ENCODE results near the gene UTP25.
A peak's percentile ranks its signal among the peaks of the same experiment; 100 is the strongest.

Gene UTP25

DNA sequence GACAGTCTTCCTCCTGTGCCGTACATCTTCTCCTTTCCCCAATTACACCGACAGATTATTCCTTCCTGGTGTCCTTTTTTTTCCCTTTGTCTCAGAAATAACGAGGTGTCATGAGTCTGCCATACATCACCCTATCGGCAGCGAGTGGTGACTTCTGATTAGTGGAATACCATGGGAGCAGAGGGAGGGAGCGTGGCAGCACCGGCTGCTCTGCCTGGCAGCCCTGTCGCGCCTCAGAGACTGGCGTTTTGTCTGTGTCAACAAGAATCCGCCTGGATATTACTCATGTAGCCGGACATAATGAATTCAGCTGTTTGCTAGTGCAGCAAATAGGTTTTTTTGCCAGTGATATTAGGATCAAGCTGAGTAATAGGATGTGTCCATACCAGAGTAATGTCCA lies 51.8 kb downstream of the UTP25 start:
- FAIRE-seq (no peak), DNase-seq (ENCODE audit: insufficient read length, low spot score) (no peak)
- TF ChIP-seq, protein P1, sequence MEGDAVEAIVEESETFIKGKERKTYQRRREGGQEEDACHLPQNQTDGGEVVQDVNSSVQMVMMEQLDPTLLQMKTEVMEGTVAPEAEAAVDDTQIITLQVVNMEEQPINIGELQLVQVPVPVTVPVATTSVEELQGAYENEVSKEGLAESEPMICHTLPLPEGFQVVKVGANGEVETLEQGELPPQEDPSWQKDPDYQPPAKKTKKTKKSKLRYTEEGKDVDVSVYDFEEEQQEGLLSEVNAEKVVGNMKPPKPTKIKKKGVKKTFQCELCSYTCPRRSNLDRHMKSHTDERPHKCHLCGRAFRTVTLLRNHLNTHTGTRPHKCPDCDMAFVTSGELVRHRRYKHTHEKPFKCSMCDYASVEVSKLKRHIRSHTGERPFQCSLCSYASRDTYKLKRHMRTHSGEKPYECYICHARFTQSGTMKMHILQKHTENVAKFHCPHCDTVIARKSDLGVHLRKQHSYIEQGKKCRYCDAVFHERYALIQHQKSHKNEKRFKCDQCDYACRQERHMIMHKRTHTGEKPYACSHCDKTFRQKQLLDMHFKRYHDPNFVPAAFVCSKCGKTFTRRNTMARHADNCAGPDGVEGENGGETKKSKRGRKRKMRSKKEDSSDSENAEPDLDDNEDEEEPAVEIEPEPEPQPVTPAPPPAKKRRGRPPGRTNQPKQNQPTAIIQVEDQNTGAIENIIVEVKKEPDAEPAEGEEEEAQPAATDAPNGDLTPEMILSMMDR (IDR thresholded peaks at IDR 0.05; ENCODE audit: insufficient read depth, missing control alignments) = no peak

GRCh38 chr1:209880031-209880430 lies 52.3 kb downstream of the UTP25 start:
- FAIRE-seq (no peak), DNase-seq (ENCODE audit: insufficient read length, low spot score) (no peak)
- TF ChIP-seq, protein P1 (IDR thresholded peaks at IDR 0.05; ENCODE audit: insufficient read depth, missing control alignments) = no peak

DNA sequence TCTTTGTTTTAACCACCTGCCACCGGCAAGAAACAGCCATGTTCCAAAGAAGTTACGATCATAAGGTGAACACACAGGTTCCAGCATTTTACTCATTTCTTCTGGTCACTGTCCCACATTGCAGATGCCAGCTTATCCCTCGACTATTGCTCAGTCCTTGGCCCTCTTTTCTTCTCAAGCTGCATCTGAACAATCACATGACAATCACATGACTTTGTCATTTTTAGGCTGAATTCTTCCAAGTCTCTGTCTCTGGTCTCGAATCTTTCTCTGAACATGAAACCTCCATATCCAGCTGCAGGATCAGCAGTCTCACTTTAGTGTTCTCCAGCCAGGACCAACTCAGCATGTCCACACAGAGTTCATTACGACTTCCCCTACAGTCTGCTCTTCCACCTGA lies 53.8 kb downstream of the UTP25 start:
- DNase-seq (ENCODE audit: insufficient read length, low spot score) (no peak), FAIRE-seq (peak; percentile 38)
- TF ChIP-seq, protein P1 (IDR thresholded peaks at IDR 0.05; ENCODE audit: insufficient read depth, missing control alignments) = no peak

DNA sequence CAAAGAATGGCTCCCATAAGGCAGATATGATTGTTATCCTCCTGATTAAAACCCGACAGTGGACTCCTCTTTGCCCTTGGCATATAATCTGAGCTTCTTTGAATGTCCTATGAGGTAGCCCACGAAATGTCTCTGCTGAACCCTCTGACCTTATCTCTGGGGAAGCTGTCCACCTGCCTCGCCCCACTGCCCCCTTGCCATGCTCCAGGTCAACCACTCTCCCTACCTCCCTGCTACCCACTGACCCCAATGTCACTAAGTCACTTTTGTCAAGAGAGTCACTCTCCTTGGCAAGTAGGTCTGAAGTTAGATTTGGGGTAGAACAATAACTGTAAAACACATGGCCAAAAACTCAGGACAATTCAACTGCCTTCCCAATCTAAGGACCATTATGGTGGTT lies 54.5 kb downstream of the UTP25 start:
- DNase-seq (ENCODE audit: insufficient read length, low spot score) (no peak), FAIRE-seq (no peak)
- TF ChIP-seq, protein P1 (IDR thresholded peaks at IDR 0.05; ENCODE audit: insufficient read depth, missing control alignments) = no peak

GRCh38 chr1:209882942-209883340 lies 55.2 kb downstream of the UTP25 start:
- no peak for DNase-seq (ENCODE audit: insufficient read length, low spot score)
- no peak for FAIRE-seq
- TF ChIP-seq, protein P1 (IDR thresholded peaks at IDR 0.05; ENCODE audit: insufficient read depth, missing control alignments) = no peak

DNA sequence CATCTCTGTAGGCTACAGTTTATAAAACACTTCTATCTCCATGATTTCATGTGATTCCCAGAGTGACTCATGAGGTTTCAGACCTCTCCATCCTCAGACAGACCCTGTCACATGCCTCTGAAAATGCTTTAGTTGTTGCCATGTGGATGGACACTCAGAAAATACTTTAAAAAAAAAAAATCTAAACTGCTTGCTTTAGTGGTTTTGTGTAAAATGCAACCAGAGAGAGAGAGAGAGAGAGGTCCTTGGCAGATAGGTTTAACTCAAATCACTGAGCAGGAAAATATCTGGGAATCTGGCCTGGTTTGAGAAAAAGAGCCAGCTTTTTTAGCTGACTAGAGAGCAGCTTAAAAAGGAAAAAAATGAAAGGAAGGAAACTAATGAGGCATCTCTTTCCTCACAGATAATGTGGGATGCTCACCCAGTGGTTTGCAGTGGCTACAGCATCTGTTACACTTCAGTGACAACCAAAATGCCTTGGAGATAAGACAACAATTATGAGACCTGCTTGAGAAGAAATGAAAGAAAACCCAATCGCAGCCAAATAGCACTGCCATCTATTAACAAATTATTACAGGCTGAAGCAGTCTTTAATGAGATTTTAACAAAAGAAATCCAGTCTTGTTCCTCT lies 55.7 kb downstream of the UTP25 start:
- no peak for DNase-seq (ENCODE audit: insufficient read length, low spot score)
- FAIRE-seq = no peak

GRCh38 chr1:209884249-209884648 lies 56.5 kb downstream of the UTP25 start:
- DNase-seq (ENCODE audit: insufficient read length, low spot score) (no peak), FAIRE-seq (no peak)
- TF ChIP-seq, protein P1 (IDR thresholded peaks at IDR 0.05; ENCODE audit: insufficient read depth, missing control alignments) = no peak

More for the DNA sequence above, 55.7 kb downstream of the UTP25 start:
- TF ChIP-seq, protein P1 (IDR thresholded peaks at IDR 0.05; ENCODE audit: insufficient read depth, missing control alignments) = no peak

Data from D721Med (cell line).